ENCODE results near the gene PFKL.
"Not testable (repeated sequence)": the region's sequence is repeated elsewhere in the genome, so short reads cannot be mapped to it uniquely, and the experiment has no call there.

The PFKL gene

DNA sequence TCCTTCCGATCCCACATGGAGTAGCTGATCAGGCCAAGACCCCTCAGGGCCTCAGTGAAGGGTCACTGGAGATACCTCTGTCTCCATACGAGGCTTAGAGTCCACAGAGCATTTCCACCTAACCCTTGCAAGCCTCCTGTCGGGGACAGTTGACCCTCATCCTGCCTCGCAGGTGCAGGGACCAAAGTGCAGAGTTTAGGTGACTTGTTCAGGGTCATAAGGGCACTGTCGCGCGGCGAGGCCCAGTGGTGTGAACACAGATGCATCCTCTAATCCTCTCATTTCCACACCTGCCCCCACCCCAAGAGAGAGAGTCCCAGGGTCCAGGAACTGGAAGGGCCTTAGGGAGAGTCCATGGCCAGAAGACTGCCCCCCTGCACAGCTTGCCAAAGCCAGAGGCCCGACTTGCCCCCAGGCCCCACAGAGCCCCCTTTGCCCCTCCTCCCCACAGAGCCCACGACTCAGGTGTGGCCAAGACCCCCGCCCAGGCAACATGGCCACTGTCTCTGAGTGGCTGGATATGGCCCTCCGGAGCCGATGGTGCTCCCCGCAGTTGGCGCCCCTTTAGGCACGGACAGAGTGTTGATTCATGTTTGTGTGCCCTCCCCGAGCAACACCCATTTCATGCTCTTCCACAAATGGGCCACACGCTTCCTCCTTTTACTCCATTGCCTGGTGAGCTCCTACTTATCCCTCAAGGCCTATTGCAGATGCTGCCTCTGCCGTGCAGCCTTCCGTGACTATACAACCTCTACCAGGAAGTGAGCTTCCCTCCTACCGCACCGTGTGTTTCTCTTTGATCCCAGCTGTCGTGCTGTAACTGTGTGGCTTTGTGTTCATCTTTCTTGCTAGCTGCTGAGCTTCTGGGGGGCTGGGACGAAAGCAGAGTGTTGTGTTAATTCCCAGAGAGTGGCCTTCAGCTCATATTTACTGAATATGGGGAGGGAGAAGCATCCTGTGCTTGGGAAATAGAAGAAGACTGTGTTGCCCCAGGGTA, 55.2 kb downstream of the PFKL start:
- no peak overlapping the region for H3K27ac ChIP-seq
- no peak for DNase-seq (ENCODE audit: low read depth, low spot score)

DNA sequence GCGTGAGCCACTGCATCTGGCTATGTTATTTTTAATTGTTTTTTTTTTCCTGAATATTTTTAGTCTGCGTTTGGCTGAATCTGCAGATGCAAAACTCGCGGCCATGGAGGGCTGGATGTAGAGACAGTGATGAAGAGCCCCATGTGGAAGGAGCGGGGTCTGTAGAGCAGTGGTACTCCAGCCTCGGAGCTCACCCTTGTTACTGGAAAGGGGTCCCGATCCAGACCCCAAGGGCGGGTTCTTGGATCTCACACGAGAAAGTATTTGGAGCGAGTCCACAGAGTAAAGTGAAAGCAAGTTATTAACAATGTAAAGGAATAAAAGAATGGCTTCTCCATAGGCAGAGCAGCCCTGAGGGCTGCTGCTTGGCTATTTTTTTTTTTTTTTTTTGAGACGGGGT, 56.3 kb downstream of the PFKL start:
- no peak for DNase-seq (ENCODE audit: low read depth, low spot score)
- H3K27ac ChIP-seq, result no peak overlapping the region

DNA sequence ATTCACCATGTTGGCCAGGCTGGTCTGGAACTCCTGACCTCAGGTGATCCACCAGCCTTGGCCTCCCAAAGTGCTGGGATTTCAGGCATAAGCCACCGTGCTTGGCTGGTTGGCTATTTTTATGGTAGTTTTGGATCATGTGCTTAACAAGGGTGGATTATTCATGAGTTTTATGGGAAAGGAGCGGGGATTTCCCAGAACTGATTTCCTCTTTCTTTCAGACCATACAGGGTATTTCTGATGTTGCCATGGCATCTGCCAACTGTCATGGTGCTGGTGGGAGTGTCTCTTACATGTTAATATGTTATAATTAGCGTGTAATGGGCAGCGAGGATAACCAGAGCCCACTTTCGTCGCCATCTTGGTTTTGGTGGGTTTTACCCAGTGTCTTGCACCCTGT, 56.8 kb downstream of the PFKL start:
- no peak for DNase-seq (ENCODE audit: low read depth, low spot score)
- no peak overlapping the region for H3K27ac ChIP-seq

DNA sequence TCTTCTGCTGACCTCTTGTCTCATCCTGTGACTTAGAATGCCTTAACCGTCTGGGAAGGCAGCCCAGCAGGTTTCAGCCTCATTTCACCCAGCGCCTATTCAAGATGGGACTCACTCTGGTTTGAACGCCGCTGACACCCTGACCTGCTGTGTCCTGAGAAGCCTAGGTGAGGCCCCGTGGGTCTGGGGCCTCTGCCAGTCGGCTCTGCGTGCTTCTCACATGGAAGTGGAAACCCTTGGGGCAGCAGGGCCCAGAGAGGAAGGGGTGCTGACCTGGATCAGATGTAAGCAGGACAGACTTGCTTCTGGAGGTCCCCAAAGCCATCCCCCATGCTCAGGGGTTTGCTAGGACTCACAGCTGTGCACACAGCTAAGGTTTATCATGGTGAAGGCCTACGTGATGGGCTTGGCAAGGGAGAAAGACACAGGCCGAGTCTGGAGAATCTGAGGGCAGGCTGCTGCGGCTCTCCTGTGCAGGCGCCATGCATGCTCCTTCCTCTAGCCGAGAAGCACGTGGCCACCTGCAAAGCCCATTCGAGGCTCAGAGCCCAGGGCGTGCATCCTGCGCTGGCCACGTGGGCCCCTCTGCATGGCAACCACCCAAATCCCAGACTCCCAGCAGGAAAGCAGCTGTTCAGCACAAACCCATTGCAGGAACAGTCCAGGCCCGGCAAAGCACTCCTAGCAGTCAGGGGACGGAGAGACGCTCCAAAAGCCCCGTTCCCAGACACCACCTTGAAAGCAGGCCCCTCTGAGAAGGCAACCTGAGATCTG, 57.4 kb downstream of the PFKL start:
- H3K27ac ChIP-seq, result no peak overlapping the region
- DNase-seq (ENCODE audit: low read depth, low spot score), result no peak

DNA sequence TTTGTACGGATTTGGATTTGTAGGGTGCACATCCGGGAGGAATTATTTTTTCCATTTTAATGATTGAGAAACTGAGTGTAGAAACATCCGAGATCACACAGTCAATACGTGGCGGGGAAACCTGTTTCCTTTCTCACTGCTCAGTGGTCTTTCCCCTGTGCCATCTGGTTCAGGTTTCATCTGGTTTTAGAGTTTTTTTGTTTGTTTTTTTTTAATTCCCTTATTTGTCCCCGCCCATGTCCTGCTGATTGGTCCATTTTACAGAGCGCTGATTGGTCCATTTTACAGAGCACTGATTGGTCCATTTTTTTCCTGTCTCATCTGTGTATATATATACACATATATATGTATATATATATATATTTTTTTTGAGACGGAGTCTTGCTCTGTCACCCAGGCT, 59.5 kb downstream of the PFKL start:
- no peak for DNase-seq (ENCODE audit: low read depth, low spot score)
- H3K27ac ChIP-seq, result no peak overlapping the region

DNA sequence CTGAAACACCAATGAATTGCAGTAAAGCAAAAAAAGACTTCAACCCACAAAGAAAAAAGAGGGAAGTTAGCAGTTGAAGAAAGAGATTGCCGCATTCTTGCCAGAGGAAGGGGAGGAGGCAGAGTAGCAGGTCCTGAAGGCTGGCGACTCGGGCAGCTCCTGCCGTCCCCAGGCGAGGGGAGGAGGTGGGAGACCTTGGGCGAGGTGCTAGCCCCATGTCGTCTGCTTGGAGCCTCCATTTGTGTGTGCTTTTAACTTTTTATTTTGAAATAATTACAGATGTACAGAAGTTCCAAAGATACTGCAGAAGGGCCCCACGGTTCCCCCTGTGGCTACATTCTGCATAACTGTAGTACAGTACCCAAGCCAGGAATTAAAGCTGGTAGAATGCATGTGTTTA, 60.3 kb downstream of the PFKL start:
- no peak for DNase-seq (ENCODE audit: low read depth, low spot score)
- H3K27ac ChIP-seq, result no peak overlapping the region

DNA sequence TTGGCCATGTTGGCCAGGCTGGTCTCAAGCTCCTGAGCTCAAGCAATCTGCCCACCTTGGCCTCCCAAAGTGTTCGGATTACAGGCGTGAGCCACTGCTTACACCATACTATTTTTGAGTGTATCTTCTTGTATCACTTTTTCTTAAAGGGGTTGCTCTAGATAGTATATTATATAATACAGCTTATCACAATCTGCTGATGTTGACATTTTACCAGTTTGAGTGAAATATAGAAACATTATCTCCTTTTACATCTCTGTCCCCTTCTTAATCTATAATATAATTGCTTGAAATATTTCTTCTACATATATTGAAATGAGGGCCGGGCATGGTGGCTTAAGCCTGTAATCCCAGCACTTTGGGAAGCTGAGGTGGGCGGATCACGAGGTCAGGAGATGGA, 62.0 kb downstream of the PFKL start:
- DNase-seq (ENCODE audit: low read depth, low spot score); H3K27ac ChIP-seq: not testable (repeated sequence)

DNA sequence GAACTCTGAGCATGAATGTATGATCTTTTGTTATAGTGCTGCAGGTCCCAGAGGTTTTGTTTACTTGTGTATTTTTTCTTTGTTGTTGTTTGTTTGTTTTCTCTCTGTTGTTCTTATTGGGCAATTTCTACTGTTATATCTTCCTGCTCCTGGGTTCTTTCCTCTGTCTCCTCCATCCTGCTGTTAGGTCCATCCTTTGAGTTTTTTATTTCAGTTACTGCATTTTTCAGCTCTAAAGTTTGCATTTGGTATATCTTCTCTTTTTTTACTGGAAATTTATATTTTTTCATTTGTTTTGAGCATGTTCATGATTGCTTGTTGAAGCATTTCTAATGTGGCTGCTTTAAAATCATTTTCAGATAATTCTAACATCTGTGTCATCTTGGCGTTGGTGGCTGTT, 63.4 kb downstream of the PFKL start:
- no peak for DNase-seq (ENCODE audit: low read depth, low spot score)
- no peak overlapping the region for H3K27ac ChIP-seq

DNA sequence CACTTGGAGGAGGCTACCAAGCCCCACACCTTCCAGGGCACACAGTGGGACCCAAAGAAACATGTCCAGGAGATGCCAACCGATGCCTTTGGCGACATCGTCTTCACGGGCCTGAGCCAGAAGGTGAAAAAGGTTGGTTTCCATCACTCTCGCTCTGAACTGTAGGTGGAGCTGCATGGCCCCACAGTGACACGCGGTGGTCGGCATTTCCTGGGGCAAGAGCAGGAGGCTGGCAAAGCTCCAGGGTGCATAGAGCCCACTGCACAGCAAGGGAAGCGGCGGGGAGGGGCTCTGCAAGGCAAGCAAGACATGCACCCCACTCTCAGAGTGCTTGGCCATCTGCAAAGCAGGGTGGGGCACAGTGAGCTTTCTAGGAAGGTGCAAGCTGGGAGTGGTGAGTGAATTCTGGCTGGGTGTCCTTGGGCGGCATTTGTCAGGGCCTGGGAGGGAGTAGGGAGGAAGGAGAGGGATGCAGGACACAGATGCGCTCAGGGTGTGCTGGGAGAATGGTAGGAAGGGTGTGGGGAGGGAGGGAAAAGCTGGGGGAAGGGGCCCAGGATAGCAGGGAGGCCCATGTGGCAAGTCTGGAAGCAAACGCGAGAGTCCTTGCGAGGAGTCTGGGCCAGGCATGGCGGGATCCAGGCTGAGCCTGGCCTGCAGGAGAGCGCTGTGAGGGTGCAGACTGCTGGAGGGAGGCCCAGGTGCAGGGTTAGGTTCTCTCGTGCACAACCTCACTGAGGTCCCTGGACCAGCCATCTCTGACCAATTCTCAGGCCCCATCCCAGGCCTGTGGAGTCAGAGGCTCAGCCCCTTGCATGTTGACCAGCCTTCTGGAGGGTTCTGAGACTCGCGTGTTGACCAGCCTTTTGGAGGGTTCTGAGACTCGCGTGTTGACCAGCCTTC, 64.5 kb downstream of the PFKL start:
- H3K27ac ChIP-seq, result no peak overlapping the region
- no peak for DNase-seq (ENCODE audit: low read depth, low spot score)

DNA sequence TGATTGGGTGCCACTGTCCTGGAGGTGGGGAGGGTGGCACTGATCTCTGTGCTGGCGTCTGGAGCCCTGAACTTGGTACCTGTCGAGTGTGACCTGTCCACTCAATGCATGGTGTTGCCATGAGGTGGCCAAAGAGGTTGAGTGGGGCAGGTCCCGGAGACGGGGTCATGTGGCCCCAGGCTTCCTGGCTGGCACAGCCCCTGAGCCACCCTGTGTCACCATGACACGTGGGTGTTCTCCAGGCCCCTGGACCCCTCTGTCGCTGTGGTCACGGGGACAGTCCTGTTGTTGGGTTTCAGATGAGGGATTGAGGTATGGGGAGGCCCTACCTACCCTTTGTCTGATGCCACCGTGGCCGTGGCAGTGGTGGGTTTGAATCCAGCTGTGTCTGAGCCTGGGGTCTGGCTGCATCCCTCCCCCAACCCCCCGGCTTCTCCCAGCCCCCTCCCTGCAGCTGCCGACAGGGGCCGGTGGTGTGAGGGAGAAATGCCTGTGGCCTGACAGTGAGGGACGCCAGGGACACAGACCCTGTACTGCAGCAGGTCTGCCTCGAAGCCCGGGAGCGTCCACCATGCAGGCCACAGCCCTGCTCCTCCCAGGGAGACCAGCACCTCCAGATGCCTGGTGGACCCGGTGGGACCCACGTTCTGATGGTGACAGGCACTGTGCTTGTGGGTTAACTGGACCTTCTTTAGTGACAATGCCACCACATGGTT, 65.6 kb downstream of the PFKL start:
- no peak overlapping the region for H3K27ac ChIP-seq
- DNase-seq (ENCODE audit: low read depth, low spot score), result no peak

DNA sequence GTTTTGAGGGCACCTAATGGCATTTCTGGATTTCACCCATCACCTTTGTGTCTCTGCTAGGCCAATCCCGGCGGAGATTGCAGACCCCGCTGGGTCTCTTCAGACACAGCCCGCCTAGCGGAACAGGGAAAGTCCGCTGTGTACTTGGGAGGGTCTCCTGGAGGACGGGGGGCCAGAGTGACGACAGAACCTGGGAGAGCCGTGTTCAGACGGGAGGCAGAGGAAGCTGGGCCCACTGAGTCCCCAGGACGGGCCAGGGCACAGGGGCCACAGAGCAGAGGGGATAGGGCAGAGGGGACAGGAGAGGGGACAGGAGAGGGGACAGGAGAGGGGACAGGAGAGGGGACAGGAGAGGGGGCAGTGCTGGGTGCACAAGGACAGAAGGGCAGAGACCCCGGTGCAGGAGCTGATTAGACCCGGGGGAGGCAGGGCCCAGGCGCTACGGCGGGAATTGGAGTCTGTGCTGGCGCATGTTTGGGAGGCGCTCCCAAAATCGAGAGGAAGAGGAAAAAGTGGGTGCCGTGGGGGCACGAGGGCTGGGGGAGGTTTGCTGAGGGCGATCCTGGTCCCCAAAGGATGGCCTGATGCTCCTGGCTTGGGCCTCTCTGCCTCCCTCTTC, 66.2 kb downstream of the PFKL start:
- DNase-seq (ENCODE audit: low read depth, low spot score), result no peak
- no peak overlapping the region for H3K27ac ChIP-seq

DNA sequence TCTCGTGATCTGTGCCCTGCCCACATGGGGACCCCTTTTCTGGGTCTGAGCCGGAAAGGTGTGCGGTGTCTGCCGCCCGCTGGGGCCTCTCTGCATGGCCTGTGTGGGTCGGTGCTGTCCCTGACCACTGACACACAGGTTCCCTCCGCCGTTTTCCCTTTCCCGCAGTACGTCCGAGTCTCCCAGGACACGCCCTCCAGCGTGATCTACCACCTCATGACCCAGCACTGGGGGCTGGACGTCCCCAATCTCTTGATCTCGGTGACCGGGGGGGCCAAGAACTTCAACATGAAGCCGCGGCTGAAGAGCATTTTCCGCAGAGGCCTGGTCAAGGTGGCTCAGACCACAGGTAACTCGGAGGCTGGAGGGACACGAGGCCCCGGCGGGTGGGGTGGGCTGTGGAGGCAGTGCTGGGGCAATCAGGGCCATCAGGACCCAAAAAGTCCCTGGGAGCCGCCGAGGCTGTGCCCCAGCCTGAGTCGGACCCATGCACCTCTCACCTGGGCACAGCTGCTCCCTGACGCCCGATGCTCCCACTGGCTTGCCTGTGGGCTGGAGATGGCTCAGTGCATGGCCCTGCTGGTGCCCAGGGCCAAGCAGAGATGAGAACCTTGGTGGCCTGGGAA, 66.8 kb downstream of the PFKL start:
- DNase-seq (ENCODE audit: low read depth, low spot score), result no peak
- H3K27ac ChIP-seq, result no peak overlapping the region

DNA sequence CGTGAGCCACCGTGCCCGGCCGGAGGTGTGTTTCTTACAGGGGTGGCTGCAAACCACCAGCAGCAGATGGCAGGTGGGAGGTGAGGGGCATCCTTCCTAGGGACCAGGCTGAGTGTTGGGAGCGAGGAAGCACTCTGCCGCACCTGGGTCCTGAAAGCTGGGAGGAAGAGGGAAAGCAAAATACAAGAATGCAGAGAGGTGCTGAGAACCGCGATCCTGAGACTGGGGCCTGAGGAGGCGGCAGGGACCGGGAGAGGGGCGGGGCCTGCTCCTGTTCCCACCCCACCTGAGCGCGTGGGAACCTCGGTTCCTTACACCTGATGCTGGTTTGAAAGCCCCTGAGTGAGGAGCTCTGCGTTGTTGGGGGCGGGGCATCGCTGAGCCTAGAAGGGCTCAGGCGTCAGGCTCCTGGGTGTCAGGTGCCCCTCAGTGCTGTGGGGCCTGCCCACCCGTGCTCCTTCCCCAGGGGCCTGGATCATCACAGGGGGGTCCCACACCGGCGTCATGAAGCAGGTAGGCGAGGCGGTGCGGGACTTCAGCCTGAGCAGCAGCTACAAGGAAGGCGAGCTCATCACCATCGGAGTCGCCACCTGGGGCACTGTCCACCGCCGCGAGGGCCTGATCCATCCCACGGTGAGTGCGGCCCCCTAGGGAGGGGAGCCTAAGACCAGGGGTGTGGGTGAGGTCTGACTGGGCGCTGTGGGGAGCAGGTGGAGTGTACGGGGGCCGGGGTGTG, 69.0 kb downstream of the PFKL start:
- no peak for DNase-seq (ENCODE audit: low read depth, low spot score)
- H3K27ac ChIP-seq, result no peak overlapping the region

DNA sequence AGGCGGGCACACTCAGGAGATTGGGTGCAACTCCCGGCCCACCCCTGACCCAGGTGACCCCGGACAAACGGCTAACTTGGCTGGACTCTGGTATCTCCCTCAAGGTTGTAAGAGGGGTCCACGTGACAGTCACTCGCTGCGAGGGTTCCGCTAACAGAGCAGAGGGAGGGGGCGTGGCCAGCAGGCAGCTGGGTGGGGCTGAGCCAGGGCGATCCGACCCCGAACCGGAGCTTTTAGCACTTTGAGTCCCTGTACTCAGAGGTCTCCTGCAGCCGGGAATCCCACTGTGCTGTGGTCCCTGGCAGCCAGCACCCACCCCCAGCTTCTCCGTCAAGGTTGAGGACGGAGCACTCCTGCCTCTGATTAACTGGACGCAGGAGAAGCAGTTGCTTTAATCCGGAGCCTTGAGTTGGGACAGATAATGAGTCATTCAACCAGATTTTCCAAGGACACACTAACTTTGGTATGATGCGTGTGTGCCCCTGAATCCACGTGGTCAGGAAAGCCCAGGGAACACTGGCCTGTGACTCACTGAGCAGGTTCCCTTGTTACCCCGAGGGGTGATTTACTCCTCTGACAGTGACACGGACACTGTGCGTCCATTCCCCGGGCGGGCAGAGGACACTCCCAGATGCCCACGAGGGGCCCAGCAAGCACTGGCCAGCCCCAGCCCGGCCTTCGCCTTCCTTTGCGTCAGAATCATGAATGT, 70.3 kb downstream of the PFKL start:
- DNase-seq (ENCODE audit: low read depth, low spot score), result peak; percentile 26

DNA sequence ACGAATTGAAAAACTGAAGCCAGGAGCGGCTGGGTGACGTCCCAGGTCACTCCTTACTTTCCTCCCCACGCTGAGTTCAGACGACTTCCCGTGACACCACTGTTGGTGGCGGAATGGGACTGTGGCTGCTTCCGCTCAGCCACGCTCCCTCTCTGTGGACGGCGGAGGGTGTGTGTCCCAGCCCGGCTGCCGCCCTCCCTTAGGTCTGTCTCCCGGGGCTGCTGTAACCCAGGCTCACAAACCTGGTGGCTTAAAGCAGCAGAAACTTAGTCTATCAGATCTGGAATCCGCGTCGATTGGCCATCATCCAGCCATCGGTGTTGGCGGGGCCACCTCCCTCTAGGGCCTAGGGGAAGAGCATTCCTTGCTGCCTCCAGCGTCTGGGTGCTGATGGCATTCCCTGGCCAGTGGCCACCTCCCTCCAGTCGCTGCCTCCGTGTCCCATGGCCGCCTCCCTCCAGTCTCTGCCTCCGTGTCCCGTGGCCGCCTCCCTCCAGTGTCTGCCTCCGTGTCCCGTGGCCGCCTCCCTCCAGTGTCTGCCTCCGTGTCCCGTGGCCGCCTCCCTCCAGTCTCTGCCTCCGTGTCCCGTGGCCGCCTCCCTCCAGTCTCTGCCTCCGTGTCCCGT, 71.0 kb downstream of the PFKL start:
- no peak for DNase-seq (ENCODE audit: low read depth, low spot score)
- no peak overlapping the region for H3K27ac ChIP-seq

More for the DNA sequence above, 70.3 kb downstream of the PFKL start:
- no peak overlapping the region for H3K27ac ChIP-seq

DNA sequence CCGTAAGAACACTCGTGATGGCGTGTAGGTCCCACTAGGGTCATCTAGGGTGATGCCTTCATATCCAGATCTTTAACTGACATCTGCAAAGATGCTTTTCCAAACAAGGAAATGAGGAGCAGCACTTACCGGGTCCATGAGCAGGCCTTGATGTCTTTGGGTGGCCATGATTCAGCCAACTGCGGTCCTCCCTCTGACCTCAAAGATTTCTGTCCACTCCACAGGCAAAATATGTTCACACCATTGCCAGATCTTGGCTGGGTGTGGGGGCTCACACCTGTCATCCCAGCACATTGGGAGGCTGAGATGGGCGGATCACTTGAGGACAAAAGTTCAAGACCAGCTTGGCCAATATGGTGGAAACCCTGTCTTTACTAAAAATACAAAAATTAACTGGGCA, 71.7 kb downstream of the PFKL start:
- no peak overlapping the region for H3K27ac ChIP-seq
- DNase-seq (ENCODE audit: low read depth, low spot score), result no peak

DNA sequence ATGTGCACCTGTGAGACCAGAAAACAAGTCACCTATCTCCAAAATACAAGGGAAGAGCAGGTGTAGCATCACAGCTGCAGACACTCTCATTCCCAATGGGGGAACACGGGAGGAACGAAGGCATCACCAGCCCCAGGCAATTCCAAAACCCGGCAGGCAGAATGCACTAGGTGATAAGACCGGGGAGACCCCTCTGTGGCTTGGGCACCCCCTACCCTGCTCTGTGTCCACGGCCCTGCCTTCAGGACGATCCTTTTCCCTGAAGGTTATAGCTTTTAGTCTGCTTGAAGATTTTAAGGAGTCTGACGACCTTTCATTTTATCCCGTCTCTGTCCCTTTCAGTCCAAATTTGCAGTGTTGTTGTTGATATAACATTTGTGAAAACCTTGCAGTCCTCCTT, 72.8 kb downstream of the PFKL start:
- H3K27ac ChIP-seq, result no peak overlapping the region
- no peak for DNase-seq (ENCODE audit: low read depth, low spot score)

All from epithelial cell of prostate (primary cell).